Breast epithelium (tissue), 4 donors: ENCODE measurements around the gene ERGIC1. TPM values are rescaled to one million over a fixed set of nuclear protein-coding genes. Genes with fewer than 3 reads are reported as not detected.
A peak's percentile ranks its signal among the peaks of the same experiment; 100 is the strongest.

Experiments used
- DNase-seq, 2 donors: peaks; one replicate each; pipeline ENCODE4 v3.0.0-alpha.2; 2019; ENCODE audit warnings: low spot score in 2 of 2
- H3K27ac ChIP-seq, 2 donors: fragments of 200-600 bp; sonication (generic) in 1 of 2; one replicate each; pipeline ENCODE4 v1.5.1; 2016 to 2019; ENCODE audit warnings: mild to moderate bottlenecking in 1 of 2
- H3K27me3 ChIP-seq, 2 donors: fragments of 200-600 bp; sonication (generic) in 1 of 2; one replicate each; pipeline versions ENCODE4 v1.5.1 to v1.6.0; 2017 to 2019; ENCODE audit warnings: control low read depth in 1 of 2, mild to moderate bottlenecking in 1 of 2
- H3K36me3 ChIP-seq: fragments of 200-600 bp; one replicate; pipeline ENCODE4 v1.5.1; 2019
- H3K4me1 ChIP-seq, 2 donors: fragments of 200-600 bp; sonication (generic); one replicate each; pipeline ENCODE4 v1.5.1; 2016 to 2019; ENCODE audit warnings: control low read depth in 1 of 2
- H3K4me3 ChIP-seq, 3 donors: fragments of 200-600 bp; sonication (generic); 1 replicate in 2 of 3; 2 replicates in 1 of 3; pipeline ENCODE4 v1.5.1; 2016 to 2019; ENCODE audit warnings: mild to moderate bottlenecking in 3 of 3, moderate library complexity in 2 of 3
- H3K9me3 ChIP-seq, 2 donors: fragments of 200-600 bp; sonication (generic) in 1 of 2; one replicate each; pipeline ENCODE4 v1.5.1; 2016 to 2019; ENCODE audit warnings: control low read depth in 1 of 2
- POLR2A ChIP-seq: fragments of 450-650 bp; IDR thresholded peaks from one replicate; pipeline ENCODE4 v1.6.1; 2016; ENCODE audit warnings: antibody characterized with exemption, mild to moderate bottlenecking, moderate library complexity
- POLR2AphosphoS5 ChIP-seq, 3 donors: sonication (generic); formaldehyde crosslinking; IDR thresholded peaks; one replicate each; pipeline ENCODE4 v1.6.1; 2017; ENCODE audit warnings: antibody characterized with exemption in 3 of 3
- intact Hi-C: fragments of 100-400 bp; cut with DNase I; formaldehyde crosslinking; loops from one replicate; pipeline ENCODE4 v1.15.1; 2023; ENCODE audit warnings: low total_unique reads
- total RNA-seq, 3 donors: library from RNA; depleted of rRNA; stranded (reverse); fragments of >200 nt; gene quantifications; one replicate each; pipeline ENCODE4 v1.1.0, GENCODE V29; 2016
- TF ChIP-seq, protein P1 (sequence below), 3 donors: fragments of 450-650 bp; IDR thresholded peaks; one replicate each; pipeline ENCODE4 v1.5.1; 2016 to 2017; ENCODE audit warnings: antibody characterized with exemption in 3 of 3, mild to moderate bottlenecking in 3 of 3, moderate library complexity in 3 of 3

The ERGIC1 gene
- total RNA-seq, 3 donors from 2014 or later: 86.6 to 139 (median 95.2) TPM

DNA sequence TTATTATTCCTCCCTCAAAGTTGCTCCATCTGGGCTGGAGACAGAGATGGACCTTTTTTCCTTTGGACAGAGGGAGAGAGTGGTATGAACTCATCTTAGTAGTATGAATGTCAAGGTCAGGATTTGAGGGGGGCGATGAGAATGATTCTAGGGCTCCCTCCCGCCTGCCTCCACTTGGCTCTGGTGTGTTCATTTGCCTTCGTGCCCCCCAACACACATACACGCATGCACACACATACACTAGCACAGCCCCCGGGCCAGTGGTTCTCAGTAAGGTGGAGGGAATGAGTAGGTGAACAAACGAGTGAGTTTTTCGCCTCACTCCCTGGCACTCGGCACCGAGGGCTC is 44.5 kb downstream of the ERGIC1 start:
- intact Hi-C loops: no loop called here
- H3K4me1 ChIP-seq: peaks cover 0 to 1% of the 10 kb centered on the region in 2 donors
- TF ChIP-seq, protein P1, sequence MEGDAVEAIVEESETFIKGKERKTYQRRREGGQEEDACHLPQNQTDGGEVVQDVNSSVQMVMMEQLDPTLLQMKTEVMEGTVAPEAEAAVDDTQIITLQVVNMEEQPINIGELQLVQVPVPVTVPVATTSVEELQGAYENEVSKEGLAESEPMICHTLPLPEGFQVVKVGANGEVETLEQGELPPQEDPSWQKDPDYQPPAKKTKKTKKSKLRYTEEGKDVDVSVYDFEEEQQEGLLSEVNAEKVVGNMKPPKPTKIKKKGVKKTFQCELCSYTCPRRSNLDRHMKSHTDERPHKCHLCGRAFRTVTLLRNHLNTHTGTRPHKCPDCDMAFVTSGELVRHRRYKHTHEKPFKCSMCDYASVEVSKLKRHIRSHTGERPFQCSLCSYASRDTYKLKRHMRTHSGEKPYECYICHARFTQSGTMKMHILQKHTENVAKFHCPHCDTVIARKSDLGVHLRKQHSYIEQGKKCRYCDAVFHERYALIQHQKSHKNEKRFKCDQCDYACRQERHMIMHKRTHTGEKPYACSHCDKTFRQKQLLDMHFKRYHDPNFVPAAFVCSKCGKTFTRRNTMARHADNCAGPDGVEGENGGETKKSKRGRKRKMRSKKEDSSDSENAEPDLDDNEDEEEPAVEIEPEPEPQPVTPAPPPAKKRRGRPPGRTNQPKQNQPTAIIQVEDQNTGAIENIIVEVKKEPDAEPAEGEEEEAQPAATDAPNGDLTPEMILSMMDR (IDR thresholded peaks at IDR 0.05): no peak
- TF ChIP-seq POLR2A: no peak
- no peak for TF ChIP-seq POLR2AphosphoS5 (IDR thresholded peaks at IDR 0.05)
- peak overlapping the region in 1 of 3 donors; percentile 48 for H3K4me3 ChIP-seq
- no peaks in the 10 kb centered on the region for H3K27me3 ChIP-seq
- DNase-seq: no peak
- no peaks in the 10 kb centered on the region for H3K9me3 ChIP-seq
- H3K27ac ChIP-seq: peak overlapping the region; percentile 71 to 87
- H3K36me3 ChIP-seq: no peaks in the 10 kb centered on the region

DNA sequence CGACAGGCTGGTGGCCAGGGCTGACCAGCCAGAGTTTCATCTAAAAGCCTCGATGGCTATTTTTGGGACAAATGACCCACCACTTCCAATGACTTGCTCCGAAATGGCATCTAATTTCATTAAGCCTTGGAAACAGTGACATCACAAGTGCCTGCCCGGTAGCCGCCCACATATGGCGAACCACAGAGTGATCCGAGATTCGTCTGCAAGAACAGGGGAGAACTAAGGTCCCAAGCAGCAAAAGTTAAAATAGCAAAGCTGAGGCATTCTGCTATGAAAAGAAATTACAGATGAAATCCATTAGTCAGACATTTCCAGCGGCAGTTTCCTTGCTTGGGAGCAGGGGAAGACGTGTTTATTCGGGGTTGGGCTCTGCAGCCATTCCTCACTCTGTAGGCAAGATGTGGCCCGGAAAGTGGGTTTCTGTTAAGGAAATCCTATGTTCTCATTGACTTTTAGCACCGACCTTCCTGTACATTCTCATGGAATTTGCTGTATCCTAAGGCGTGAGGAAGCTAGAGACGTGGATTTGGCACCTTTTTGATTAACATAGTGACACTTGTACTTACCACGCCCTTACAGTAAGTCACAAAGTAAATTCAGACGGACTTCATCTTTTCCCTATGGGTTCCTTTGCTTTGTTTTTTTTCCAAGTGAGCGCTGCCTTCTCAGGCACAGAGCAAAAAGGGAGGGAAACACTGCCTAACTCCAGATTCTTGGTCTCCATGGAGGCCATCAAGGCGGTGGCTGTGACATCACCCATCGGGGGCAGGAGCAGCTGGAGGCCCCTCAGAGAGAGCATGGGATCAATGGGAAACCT is 45.1 kb downstream of the ERGIC1 start:
- peak overlapping the region in 2 of 3 donors; percentile 15 to 48 for H3K4me3 ChIP-seq
- no peaks in the 10 kb centered on the region for H3K4me1 ChIP-seq
- no peak for DNase-seq
- no peaks in the 10 kb centered on the region for H3K27me3 ChIP-seq
- no peaks in the 10 kb centered on the region for H3K9me3 ChIP-seq
- peak overlapping the region; percentile 71 to 87 for H3K27ac ChIP-seq
- no peaks in the 10 kb centered on the region for H3K36me3 ChIP-seq
- TF ChIP-seq POLR2A: no peak
- peak in 1 of 3 donors; percentile 8 for TF ChIP-seq POLR2AphosphoS5 (IDR thresholded peaks at IDR 0.05)
- intact Hi-C loops: no loop called here

DNA sequence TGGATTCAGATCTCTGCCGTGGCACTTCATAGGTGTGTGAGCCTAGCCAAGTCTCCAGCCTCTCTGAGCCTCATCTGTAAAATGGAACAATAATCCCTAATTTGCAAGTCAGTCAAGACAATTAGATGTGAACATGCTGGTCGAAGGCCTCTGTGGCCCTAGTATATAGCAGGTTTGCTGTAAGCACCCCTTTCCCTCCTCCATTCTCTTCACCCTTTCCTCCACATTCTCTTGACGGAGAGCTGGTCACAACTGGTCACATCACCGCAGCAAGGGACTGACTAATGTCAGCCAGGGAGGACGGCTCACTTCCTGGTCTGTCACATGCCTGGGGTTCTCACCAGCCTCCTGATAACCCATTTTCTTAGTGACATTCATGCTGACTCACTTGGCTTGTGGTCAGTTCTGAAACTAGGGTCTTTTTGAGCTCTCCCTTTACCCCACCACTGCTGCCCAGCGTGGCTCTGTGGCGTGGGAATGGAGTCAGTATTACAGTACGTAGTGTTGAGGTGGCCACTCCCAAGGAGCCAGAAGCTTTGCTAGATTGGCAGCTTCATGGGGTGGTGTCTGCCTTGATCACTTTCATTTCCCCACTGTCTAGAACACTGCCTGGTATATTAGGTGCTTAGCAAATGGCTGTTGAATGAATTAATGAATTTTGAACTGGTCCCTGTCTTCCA is 47.8 kb downstream of the ERGIC1 start:
- Histone ChIP-seq H3K4me1 (no peaks in the 10 kb centered on the region), H3K9me3 (no peaks in the 10 kb centered on the region), H3K27me3 (no peaks in the 10 kb centered on the region), H3K27ac (no peak overlapping the region), H3K36me3 (no peaks in the 10 kb centered on the region), H3K4me3 (no peak overlapping the region)
- DNase-seq: no peak
- TF ChIP-seq POLR2A (no peak), POLR2AphosphoS5 (IDR thresholded peaks at IDR 0.05) (no peak)
- TF ChIP-seq, protein P1 (IDR thresholded peaks at IDR 0.05): no peak
- intact Hi-C loops: no loop called here

DNA sequence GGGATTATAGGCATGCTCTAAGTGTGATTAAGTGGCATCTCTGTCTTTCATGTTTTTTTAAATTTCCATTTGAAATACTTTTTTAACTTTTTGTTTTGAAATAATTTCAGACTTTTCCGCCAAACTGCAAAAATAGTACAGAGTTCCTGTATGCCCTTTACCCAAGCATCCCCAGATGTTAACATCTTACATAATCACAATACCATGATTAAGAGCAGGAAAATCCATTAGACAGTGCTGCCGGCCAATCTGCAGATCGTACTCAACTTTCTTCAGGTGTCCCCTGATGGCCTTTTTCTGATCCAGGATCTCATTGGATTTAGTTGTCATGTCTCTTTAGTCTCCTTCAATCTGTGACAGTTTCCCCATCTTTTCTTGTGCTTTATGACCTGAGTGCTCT is 49.0 kb downstream of the ERGIC1 start:
- no peaks in the 10 kb centered on the region for H3K4me1 ChIP-seq
- H3K9me3 ChIP-seq: no peaks in the 10 kb centered on the region
- no peak overlapping the region for H3K4me3 ChIP-seq
- H3K36me3 ChIP-seq: no peaks in the 10 kb centered on the region
- DNase-seq: no peak
- TF ChIP-seq, protein P1 (IDR thresholded peaks at IDR 0.05): no peak
- TF ChIP-seq POLR2AphosphoS5 (IDR thresholded peaks at IDR 0.05) (no peak), POLR2A (no peak)
- no peaks in the 10 kb centered on the region for H3K27me3 ChIP-seq
- no peak overlapping the region for H3K27ac ChIP-seq
- intact Hi-C loops: no loop called here

DNA sequence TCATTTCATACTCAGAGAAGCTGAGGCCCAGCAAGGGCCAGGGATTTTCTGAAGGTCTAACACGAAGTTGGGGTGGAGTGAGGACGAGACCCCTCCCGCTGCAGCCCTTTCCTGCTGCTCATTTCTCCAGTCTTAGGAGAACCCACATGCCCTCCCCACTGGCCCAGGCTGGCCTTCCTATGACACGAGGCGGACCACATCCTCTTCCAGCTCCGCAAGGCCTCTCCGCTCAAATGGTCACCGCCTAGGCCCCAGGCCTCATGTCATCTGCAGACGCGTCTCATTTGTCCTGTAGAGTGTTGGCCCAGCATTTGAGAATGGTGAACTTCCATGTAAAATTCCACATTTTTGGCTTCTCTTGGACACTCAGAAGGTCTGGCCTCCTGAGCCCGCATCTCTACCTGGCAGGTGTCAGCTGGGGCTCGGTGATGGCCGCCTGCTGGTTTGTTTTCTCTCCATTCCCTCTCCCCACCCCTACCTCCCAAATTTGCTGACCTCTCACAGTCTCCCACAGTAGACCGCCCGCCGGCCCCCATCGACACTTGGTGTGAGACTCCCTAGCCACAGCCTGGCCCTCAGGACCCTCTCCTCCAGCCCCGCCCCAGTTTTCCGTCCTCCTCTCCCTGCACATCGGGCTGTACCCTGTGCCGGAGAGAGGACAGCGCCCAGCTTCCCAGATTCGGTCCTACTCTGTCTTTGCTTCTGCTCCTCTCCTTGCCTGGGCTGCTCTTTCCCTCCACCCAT is 51.7 kb downstream of the ERGIC1 start:
- H3K4me3 ChIP-seq: no peak overlapping the region
- no peak for DNase-seq
- H3K4me1 ChIP-seq: no peaks in the 10 kb centered on the region
- no peaks in the 10 kb centered on the region for H3K36me3 ChIP-seq
- TF ChIP-seq POLR2A: no peak
- TF ChIP-seq, protein P1 (IDR thresholded peaks at IDR 0.05): no peak
- no peak for TF ChIP-seq POLR2AphosphoS5 (IDR thresholded peaks at IDR 0.05)
- intact Hi-C loops: no loop called here
- H3K27me3 ChIP-seq: no peaks in the 10 kb centered on the region
- H3K27ac ChIP-seq: peak overlapping the region; percentile 80 to 84
- H3K9me3 ChIP-seq: no peaks in the 10 kb centered on the region
